ENCODE results near the gene GABBR1.

DNA sequence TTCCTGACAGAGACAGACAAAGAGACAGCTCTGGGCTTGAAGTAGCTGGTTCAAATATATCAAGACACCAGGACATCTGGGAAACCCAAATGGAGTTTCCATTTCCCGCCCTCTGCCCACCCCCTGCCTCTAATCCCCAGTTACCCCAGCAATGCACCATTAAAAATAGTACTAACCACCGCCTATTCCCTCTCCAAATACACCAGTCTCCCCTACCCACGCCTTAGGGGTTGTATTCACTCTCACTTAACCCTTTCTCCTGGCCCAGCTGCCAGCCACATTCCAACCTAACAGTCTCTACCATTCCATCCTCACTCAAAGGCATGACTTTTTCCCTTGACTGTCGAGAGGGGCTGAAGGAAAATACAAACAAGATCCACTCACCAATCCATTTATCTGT, 22.4 kb downstream of the GABBR1 start:
- TF ChIP-seq, protein P1, sequence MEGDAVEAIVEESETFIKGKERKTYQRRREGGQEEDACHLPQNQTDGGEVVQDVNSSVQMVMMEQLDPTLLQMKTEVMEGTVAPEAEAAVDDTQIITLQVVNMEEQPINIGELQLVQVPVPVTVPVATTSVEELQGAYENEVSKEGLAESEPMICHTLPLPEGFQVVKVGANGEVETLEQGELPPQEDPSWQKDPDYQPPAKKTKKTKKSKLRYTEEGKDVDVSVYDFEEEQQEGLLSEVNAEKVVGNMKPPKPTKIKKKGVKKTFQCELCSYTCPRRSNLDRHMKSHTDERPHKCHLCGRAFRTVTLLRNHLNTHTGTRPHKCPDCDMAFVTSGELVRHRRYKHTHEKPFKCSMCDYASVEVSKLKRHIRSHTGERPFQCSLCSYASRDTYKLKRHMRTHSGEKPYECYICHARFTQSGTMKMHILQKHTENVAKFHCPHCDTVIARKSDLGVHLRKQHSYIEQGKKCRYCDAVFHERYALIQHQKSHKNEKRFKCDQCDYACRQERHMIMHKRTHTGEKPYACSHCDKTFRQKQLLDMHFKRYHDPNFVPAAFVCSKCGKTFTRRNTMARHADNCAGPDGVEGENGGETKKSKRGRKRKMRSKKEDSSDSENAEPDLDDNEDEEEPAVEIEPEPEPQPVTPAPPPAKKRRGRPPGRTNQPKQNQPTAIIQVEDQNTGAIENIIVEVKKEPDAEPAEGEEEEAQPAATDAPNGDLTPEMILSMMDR (IDR thresholded peaks at IDR 0.05), result no peak
- TF ChIP-seq POLR2AphosphoS5 (IDR thresholded peaks at IDR 0.05) (no peak), POLR2A (IDR thresholded peaks at IDR 0.05) (no peak)

Data from breast epithelium (tissue), 3 donors.